ENCODE results near the gene KDM4F. TPM values are rescaled to one million over a fixed set of nuclear protein-coding genes. Genes with fewer than 3 reads are reported as not detected.
A peak's percentile ranks its signal among the peaks of the same experiment; 100 is the strongest.

KDM4F gene
- total and polyA plus RNA-seq, 8 donors: not detected

- Histone ChIP-seq H3K27me3 (no peaks in the 10 kb centered on the region), H3K4me3 (no peak overlapping the region), H3K4me1 (no peaks in the 10 kb centered on the region), H3K27ac (peak overlapping the region in 2 of 5 donors; percentile 16 to 20), H3K36me3 (no peaks in the 10 kb centered on the region), H3K9me3 (no peaks in the 10 kb centered on the region)
- no peak for DNase-seq
- intact Hi-C loops (cut with DNase I; ENCODE audit: low total_unique reads): no loop called here
- TF ChIP-seq CTCF (IDR thresholded peaks at IDR 0.05) (no peak), EP300 (IDR thresholded peaks at IDR 0.05) (no peak), POLR2AphosphoS5 (IDR thresholded peaks at IDR 0.05) (no peak), POLR2A (IDR thresholded peaks at IDR 0.05) (no peak)
- 76 to 96% (median 91%) methylated on average over 2 of the region's 2 CpGs for WGBS, 5 donors
Measured at GRCh38 chr11:95082576-95083001, 33.4 kb downstream of the KDM4F start.

- no peak for DNase-seq
- Histone ChIP-seq H3K27ac (no peak overlapping the region), H3K4me3 (no peak overlapping the region), H3K36me3 (no peaks in the 10 kb centered on the region), H3K27me3 (no peaks in the 10 kb centered on the region), H3K9me3 (no peaks in the 10 kb centered on the region), H3K4me1 (peaks cover 8 to 12% (median 9%) of the 10 kb centered on the region in 4 donors)
- TF ChIP-seq CTCF (IDR thresholded peaks at IDR 0.05) (no peak), POLR2A (IDR thresholded peaks at IDR 0.05) (no peak), EP300 (IDR thresholded peaks at IDR 0.05) (no peak), POLR2AphosphoS5 (IDR thresholded peaks at IDR 0.05) (no peak)
- intact Hi-C loops (cut with DNase I; ENCODE audit: low total_unique reads): no loop called here
Measured at GRCh38 chr11:95084509-95084908, 35.3 kb downstream of the KDM4F start.

- Histone ChIP-seq H3K9me3 (no peaks in the 10 kb centered on the region), H3K27ac (no peak overlapping the region), H3K4me1 (peaks cover 9 to 17% (median 9%) of the 10 kb centered on the region in 4 donors), H3K4me3 (no peak overlapping the region), H3K27me3 (no peaks in the 10 kb centered on the region), H3K36me3 (no peaks in the 10 kb centered on the region)
- intact Hi-C loops (cut with DNase I; ENCODE audit: low total_unique reads): no loop called here
- 84 to 90% (median 89%) methylated on average over 3 of the region's 3 CpGs for WGBS, 5 donors
- DNase-seq: no peak
- no peak for TF ChIP-seq POLR2A (IDR thresholded peaks at IDR 0.05)
- TF ChIP-seq EP300 (IDR thresholded peaks at IDR 0.05): no peak
- TF ChIP-seq POLR2AphosphoS5 (IDR thresholded peaks at IDR 0.05): no peak
- TF ChIP-seq CTCF (IDR thresholded peaks at IDR 0.05): no peak
Measured at GRCh38 chr11:95085117-95085816, 36.0 kb downstream of the KDM4F start.

GRCh38 chr11:95086151-95086550 lies 36.9 kb downstream of the KDM4F start:
- Histone ChIP-seq H3K4me1 (peaks cover 17 to 26% (median 18%) of the 10 kb centered on the region in 4 donors), H3K4me3 (no peak overlapping the region), H3K9me3 (no peaks in the 10 kb centered on the region), H3K36me3 (no peaks in the 10 kb centered on the region), H3K27ac (no peak overlapping the region), H3K27me3 (no peaks in the 10 kb centered on the region)
- 86 to 91% (median 89%) methylated on average over 2 of the region's 2 CpGs for WGBS, 5 donors
- intact Hi-C loops (cut with DNase I; ENCODE audit: low total_unique reads): no loop called here
- DNase-seq: no peak
- no peak for TF ChIP-seq EP300 (IDR thresholded peaks at IDR 0.05)
- no peak for TF ChIP-seq POLR2A (IDR thresholded peaks at IDR 0.05)
- no peak for TF ChIP-seq POLR2AphosphoS5 (IDR thresholded peaks at IDR 0.05)
- TF ChIP-seq CTCF (IDR thresholded peaks at IDR 0.05): no peak
